ENCODE measurements around the gene CYFIP1. TPM values are rescaled to one million over a fixed set of nuclear protein-coding genes. Genes with fewer than 3 reads are reported as not detected.

The CYFIP1 gene
- total and polyA plus RNA-seq, 2 of the 13 experiments (the other 11 are each of a cell fraction or from before 2014, with no cell fraction given) = 38.1 to 58.3 TPM

DNA sequence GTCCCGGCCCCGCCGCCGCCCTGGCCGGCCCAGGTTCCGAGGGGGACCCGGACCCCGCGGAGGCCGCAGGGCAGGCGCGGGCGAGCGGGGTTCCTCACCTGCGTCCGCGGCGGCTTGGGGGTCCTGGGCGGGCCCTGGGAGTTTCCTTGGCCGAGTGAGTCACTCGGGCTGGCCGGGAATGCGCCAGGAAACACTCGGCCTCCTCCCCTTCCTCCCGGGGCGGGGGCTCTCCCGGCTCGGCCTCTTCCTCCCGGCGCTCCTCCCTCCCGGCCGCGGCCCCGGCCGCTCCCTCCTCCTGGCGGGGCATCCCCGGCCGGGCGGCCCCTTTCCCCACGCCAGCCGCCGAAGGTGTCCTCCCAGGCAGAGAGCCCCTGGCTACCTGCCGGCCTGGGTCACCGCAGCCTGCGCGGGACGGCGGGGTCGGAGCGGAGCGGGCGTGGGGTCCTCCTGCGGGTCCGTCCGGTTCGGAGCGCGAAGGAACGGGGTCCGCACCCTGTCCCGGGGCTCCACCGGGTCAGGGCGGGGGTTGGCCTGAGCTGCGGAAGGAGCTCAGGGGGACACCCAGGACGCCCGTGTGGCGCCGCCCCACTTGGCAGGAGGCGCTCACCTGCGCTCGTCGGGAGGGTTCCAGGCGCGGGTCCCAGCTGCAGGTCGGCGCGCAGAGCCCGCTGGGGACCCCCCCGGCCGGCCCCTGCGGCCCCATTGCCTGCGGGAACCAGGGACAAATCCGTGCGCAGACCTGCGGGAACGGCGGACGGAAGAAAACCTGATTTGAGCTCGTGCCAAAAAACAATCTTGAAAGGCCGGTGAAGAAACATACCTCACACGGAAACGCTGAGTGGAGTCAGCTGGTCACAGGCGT, at the start of gene CYFIP1 (continued):
- TF ChIP-seq TRAFD1 (CRISPR knock-in tag; IDR thresholded peaks at IDR 0.05; ENCODE audit: borderline replicate concordance) (no peak), TCF7L2 (IDR thresholded peaks at IDR 0.05; ENCODE audit: low read depth, low read length) (no peak), ZNF33A (CRISPR knock-in tag; IDR thresholded peaks at IDR 0.05; ENCODE audit: borderline replicate concordance) (no peak), ZBTB21 (CRISPR knock-in tag; IDR thresholded peaks at IDR 0.05) (no peak), THAP7 (CRISPR knock-in tag; IDR thresholded peaks at IDR 0.05) (0 out of 2 replicates have a peak, but pooled peaks have one; percentile 42), BRD4 (CRISPR knock-in tag; IDR thresholded peaks at IDR 0.05) (no peak), ZFP82 (CRISPR knock-in tag; IDR thresholded peaks at IDR 0.05; ENCODE audit: borderline replicate concordance) (0 out of 2 replicates have a peak, but pooled peaks have one; percentile 66), ZBTB3 (CRISPR knock-in tag; IDR thresholded peaks at IDR 0.05; ENCODE audit: borderline replicate concordance, low read depth) (no peak), ZNF670 (CRISPR knock-in tag; IDR thresholded peaks at IDR 0.05; ENCODE audit: borderline replicate concordance) (no peak), ZNF251 (CRISPR knock-in tag; IDR thresholded peaks at IDR 0.05) (no peak), SMARCC2 (IDR thresholded peaks at IDR 0.05) (no peak), CBFB (CRISPR knock-in tag; IDR thresholded peaks at IDR 0.05) (no peak), TCF12 (IDR thresholded peaks at IDR 0.05) (no peak), TCF12 (CRISPR knock-in tag; IDR thresholded peaks at IDR 0.05) (no peak; the same call in none of the 2 replicates), DMAP1 (CRISPR knock-in tag; IDR thresholded peaks at IDR 0.05) (0 out of 2 replicates have a peak, but pooled peaks have one; percentile 22)
- TF ChIP-seq, protein P1, sequence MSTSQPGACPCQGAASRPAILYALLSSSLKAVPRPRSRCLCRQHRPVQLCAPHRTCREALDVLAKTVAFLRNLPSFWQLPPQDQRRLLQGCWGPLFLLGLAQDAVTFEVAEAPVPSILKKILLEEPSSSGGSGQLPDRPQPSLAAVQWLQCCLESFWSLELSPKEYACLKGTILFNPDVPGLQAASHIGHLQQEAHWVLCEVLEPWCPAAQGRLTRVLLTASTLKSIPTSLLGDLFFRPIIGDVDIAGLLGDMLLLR (CRISPR knock-in tag; IDR thresholded peaks at IDR 0.05) = peak; percentile 81
- TF ChIP-seq, protein P2, sequence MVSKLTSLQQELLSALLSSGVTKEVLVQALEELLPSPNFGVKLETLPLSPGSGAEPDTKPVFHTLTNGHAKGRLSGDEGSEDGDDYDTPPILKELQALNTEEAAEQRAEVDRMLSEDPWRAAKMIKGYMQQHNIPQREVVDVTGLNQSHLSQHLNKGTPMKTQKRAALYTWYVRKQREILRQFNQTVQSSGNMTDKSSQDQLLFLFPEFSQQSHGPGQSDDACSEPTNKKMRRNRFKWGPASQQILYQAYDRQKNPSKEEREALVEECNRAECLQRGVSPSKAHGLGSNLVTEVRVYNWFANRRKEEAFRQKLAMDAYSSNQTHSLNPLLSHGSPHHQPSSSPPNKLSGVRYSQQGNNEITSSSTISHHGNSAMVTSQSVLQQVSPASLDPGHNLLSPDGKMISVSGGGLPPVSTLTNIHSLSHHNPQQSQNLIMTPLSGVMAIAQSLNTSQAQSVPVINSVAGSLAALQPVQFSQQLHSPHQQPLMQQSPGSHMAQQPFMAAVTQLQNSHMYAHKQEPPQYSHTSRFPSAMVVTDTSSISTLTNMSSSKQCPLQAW (CRISPR knock-in tag; IDR thresholded peaks at IDR 0.05) = peak; percentile 32; the same call in 1 of the 2 replicates
- TF ChIP-seq, protein P3, sequence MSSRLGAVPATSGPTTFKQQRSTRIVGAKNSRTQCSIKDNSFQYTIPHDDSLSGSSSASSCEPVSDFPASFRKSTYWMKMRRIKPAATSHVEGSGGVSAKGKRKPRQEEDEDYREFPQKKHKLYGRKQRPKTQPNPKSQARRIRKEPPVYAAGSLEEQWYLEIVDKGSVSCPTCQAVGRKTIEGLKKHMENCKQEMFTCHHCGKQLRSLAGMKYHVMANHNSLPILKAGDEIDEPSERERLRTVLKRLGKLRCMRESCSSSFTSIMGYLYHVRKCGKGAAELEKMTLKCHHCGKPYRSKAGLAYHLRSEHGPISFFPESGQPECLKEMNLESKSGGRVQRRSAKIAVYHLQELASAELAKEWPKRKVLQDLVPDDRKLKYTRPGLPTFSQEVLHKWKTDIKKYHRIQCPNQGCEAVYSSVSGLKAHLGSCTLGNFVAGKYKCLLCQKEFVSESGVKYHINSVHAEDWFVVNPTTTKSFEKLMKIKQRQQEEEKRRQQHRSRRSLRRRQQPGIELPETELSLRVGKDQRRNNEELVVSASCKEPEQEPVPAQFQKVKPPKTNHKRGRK (CRISPR knock-in tag; IDR thresholded peaks at IDR 0.05) = no peak
- TF ChIP-seq, protein P4, sequence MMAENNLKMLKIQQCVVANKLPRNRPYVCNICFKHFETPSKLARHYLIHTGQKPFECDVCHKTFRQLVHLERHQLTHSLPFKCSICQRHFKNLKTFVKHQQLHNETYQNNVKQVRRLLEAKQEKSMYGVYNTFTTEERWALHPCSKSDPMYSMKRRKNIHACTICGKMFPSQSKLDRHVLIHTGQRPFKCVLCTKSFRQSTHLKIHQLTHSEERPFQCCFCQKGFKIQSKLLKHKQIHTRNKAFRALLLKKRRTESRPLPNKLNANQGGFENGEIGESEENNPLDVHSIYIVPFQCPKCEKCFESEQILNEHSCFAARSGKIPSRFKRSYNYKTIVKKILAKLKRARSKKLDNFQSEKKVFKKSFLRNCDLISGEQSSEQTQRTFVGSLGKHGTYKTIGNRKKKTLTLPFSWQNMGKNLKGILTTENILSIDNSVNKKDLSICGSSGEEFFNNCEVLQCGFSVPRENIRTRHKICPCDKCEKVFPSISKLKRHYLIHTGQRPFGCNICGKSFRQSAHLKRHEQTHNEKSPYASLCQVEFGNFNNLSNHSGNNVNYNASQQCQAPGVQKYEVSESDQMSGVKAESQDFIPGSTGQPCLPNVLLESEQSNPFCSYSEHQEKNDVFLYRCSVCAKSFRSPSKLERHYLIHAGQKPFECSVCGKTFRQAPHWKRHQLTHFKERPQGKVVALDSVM (CRISPR knock-in tag; IDR thresholded peaks at IDR 0.05) = no peak
